Measurements from ENCODE around the gene DSTYK.

GRCh38 chr1:205244384-205244783, 32.9 kb upstream of the DSTYK start:
- TF ChIP-seq POLR2A (IDR thresholded peaks at IDR 0.05) = no peak
- no peak for TF ChIP-seq CTCF (IDR thresholded peaks at IDR 0.05)

Measured in heart left ventricle (tissue), 13 donors.